Liver (tissue), 9 donors: ENCODE results near the gene DENND6A. TPM values are rescaled to one million over a fixed set of nuclear protein-coding genes. Genes with fewer than 3 reads are reported as not detected.

Experiments used
- DNase-seq: peaks from one replicate; pipeline ENCODE4 v3.0.0-alpha.2; 2017; ENCODE audit warnings: low spot score
- H3K27ac ChIP-seq, 2 donors: one replicate each; pipeline ENCODE4 v1.7.0; 2013; ENCODE audit warnings: inconsistent platforms in 2 of 2, low read length in 2 of 2, control low read depth in 1 of 2, low read depth in 1 of 2, mild to moderate bottlenecking in 1 of 2
- H3K27me3 ChIP-seq, 4 donors: one replicate each; pipeline versions ENCODE4 v1.6.1 to v1.7.0; 2013; ENCODE audit warnings: low read length in 3 of 4, inconsistent platforms in 1 of 4, mild to moderate bottlenecking in 1 of 4, moderate library complexity in 1 of 4; ENCODE audit not compliant: control insufficient read depth in 4 of 4, insufficient read depth in 4 of 4
- H3K36me3 ChIP-seq, 4 donors: one replicate each; pipeline versions ENCODE4 v1.6.1 to v1.7.0; 2013; ENCODE audit warnings: low read length in 3 of 4, mild to moderate bottlenecking in 3 of 4, low read depth in 1 of 4, moderate library complexity in 1 of 4; ENCODE audit not compliant: control insufficient read depth in 4 of 4, insufficient read depth in 3 of 4
- H3K4me1 ChIP-seq, 4 donors: one replicate each; pipeline versions ENCODE4 v1.6.1 to v1.7.0; 2013; ENCODE audit warnings: low read length in 3 of 4, mild to moderate bottlenecking in 3 of 4, moderate library complexity in 1 of 4; ENCODE audit not compliant: control insufficient read depth in 4 of 4, insufficient read depth in 4 of 4
- H3K4me3 ChIP-seq, 3 donors: one replicate each; pipeline versions ENCODE4 v1.6.1 to v1.7.0; 2013; ENCODE audit warnings: low read length in 3 of 3, control low read depth in 1 of 3, low read depth in 1 of 3, mild to moderate bottlenecking in 1 of 3
- H3K9ac ChIP-seq, 2 donors: one replicate each; pipeline ENCODE4 v1.7.0; 2013; ENCODE audit warnings: low read length in 2 of 2, mild to moderate bottlenecking in 2 of 2, moderate library complexity in 2 of 2, control low read depth in 1 of 2, low read depth in 1 of 2
- H3K9me3 ChIP-seq, 4 donors: one replicate each; pipeline versions ENCODE4 v1.6.1 to v1.7.0; 2013; ENCODE audit warnings: low read length in 3 of 4; ENCODE audit not compliant: control insufficient read depth in 4 of 4
- EGR1 ChIP-seq, 2 donors: IDR thresholded peaks; 2 replicates each; pipeline ENCODE4 v1.6.1; 2016 to 2018; ENCODE audit warnings: antibody characterized with exemption in 2 of 2, low read depth in 2 of 2
- FOXA1 ChIP-seq: IDR thresholded peaks from 2 replicates; pipeline ENCODE4 v1.6.1; 2016; ENCODE audit warnings: antibody characterized with exemption
- FOXA2 ChIP-seq: IDR thresholded peaks from 2 replicates; pipeline ENCODE4 v1.6.1; 2016; ENCODE audit warnings: antibody characterized with exemption
- HNF4G ChIP-seq: IDR thresholded peaks from 2 replicates; pipeline ENCODE4 v1.6.1; 2016; ENCODE audit warnings: antibody characterized with exemption
- JUND ChIP-seq, 2 donors: IDR thresholded peaks; 2 replicates each; pipeline ENCODE4 v1.6.1; 2016; ENCODE audit warnings: antibody characterized with exemption in 2 of 2
- NR2F2 ChIP-seq: IDR thresholded peaks from 2 replicates; pipeline ENCODE4 v1.6.1; 2016; ENCODE audit warnings: antibody characterized with exemption
- RAD21 ChIP-seq, 2 donors: IDR thresholded peaks; 2 replicates each; pipeline ENCODE4 v1.6.1; 2016; ENCODE audit warnings: antibody characterized with exemption in 2 of 2, mild to moderate bottlenecking in 2 of 2
- RXRA ChIP-seq, 2 donors: IDR thresholded peaks; 2 replicates each; pipeline ENCODE4 v1.6.1; 2017 to 2018; ENCODE audit warnings: antibody characterized with exemption in 2 of 2, mild to moderate bottlenecking in 1 of 2
- YY1 ChIP-seq: IDR thresholded peaks from 2 replicates; pipeline ENCODE4 v1.6.1; 2016; ENCODE audit warnings: antibody characterized with exemption, mild to moderate bottlenecking
- WGBS: extraction: QIAGEN DNeasy Blood & Tissue Kit; methylation state at CpG from one replicate; pipeline ENCODE4 v1.1.7; 2013; 5-methylcytosine and 5-hydroxymethylcytosine counted together
- polyA plus RNA-seq, 2 donors: library from polyadenylated mRNA; stranded (reverse) in 1 of 2; unstranded in 1 of 2; fragments of 200-250 nt in 1 of 2; fragments of >200 nt in 1 of 2; fragmentation: Nextera tagmentation in 1 of 2; extraction: Ambion mirVana in 1 of 2; gene quantifications; one replicate each; pipeline versions ENCODE4 v1.2.1 to v1.2.3, GENCODE V29; 2013 to 2015
- total RNA-seq, 2 donors: library from RNA; depleted of rRNA; stranded (reverse); fragments of >200 nt; gene quantifications; one replicate each; pipeline ENCODE4 v1.2.3, GENCODE V29; 2014
- TF ChIP-seq, protein P1 (sequence below): fragments of 150-350 bp; IDR thresholded peaks from 2 replicates; pipeline ENCODE4 v1.5.1; 2017; ENCODE audit warnings: improper control_type of control experiment, low read depth, low read length; ENCODE audit not compliant: missing input control
- TF ChIP-seq, protein P2 (sequence below): IDR thresholded peaks from 2 replicates; pipeline ENCODE4 v1.6.1; 2016; ENCODE audit warnings: antibody characterized with exemption, mild to moderate bottlenecking
- TF ChIP-seq, protein P3 (sequence below): IDR thresholded peaks from 2 replicates; pipeline ENCODE4 v1.6.1; 2016; ENCODE audit warnings: antibody characterized with exemption
- TF ChIP-seq, protein P4 (sequence below): IDR thresholded peaks from 2 replicates; pipeline ENCODE4 v1.6.1; 2016; ENCODE audit warnings: antibody characterized with exemption
- TF ChIP-seq, protein P5 (sequence below): IDR thresholded peaks from 2 replicates; pipeline ENCODE4 v1.6.1; 2016; ENCODE audit warnings: antibody characterized with exemption
- donor health status: healthy.
- donor health status: healthy.
- donor health status: healthy.
- donor health status: healthy.
- donor health status: healthy.

The DENND6A gene
- total and polyA plus RNA-seq, 4 donors, result 3.1 to 12.2 (median 8.1) TPM

DNA sequence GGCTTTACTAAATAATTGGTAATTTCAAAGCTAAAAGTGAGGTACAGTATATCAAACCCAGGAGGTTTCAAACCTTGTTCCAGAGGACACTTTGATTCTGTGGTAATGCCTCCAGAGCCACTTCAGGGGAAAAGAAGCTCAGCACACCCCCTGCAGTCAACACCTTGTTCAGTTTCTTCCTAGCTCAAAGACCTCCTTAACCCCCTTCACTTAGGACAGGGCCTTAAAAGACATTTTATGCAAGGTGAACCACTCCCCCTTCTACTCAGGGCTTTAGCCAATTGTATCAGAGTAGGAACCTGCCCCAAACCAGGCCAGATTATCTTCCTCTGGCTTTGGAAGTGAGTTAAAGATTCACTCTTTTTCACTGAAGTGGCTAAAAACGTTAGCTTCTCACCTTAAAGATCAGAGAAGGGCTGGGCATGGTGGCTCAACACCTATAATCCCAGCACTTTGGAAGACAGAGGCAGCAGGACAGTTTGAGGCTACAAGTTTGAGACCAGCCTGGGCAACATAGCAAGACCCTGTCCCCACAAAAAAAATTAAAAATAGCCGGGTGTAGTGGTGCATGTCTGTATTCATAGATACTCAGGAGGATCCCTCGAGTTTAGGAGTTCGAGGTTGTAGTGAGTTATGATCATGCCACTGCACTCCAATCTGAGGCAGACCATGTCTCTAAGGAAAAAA is 3.4 kb downstream of the DENND6A start:
- Histone ChIP-seq H3K4me1 (peaks cover 0 to 11% (median 4%) of the 10 kb centered on the region in 4 donors), H3K36me3 (no peaks in the 10 kb centered on the region), H3K9ac (no peak overlapping the region), H3K27ac (no peak overlapping the region), H3K9me3 (no peaks in the 10 kb centered on the region), H3K27me3 (no peaks in the 10 kb centered on the region), H3K4me3 (no peak overlapping the region)
- DNase-seq, result no peak
- TF ChIP-seq RXRA (IDR thresholded peaks at IDR 0.05), result no peak
- TF ChIP-seq RAD21 (IDR thresholded peaks at IDR 0.05), result no peak
- TF ChIP-seq EGR1 (IDR thresholded peaks at IDR 0.05; ENCODE audit: low read depth in 2 of 2), result no peak
- no peak for TF ChIP-seq FOXA2
- 81% methylated on average over 4 of the region's 4 CpGs for WGBS

DNA sequence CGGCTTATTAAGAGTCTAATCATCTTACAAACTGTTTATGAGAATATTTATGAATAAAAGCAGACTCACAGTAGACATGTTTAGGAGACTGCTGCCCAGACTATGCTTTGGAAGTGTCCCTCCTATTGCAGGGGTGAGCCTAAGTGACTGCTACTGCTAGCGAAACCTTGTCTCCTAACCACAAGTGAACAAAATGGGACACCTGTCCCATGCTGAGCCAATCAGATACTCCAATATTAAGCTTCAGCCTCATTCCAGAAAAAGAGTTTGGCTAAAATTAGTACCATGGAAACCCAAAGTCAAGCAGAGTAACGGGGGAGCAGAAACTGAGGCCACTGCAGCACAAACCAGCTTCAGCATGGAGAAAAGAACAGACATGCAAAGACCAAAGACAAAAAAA is 4.6 kb downstream of the DENND6A start:
- peaks cover 0 to 11% (median 4%) of the 10 kb centered on the region in 4 donors for H3K4me1 ChIP-seq
- WGBS, result 95% methylated on average over 3 of the region's 3 CpGs

DNA sequence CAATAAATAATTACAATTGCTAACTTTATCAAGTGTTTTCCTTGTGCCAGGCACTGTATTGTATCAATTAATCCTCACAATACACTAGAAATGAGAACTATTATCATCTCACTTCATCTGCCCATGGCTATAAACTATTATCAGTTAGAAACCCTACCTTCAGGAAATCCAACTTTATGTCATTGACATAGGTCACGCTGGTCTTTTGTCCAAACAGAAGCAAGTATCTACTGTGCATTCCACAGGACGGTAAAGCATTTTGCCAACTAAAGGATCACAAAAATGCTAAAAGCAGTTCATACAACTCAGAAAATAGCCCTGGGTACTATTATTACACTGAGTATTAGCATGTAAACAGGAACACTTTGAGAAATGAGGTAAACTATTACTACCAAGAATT is 9.6 kb downstream of the DENND6A start:
- no peak for DNase-seq
- 84% methylated on average over 2 of the region's 2 CpGs for WGBS
- no peak overlapping the region for H3K4me3 ChIP-seq
- H3K27ac ChIP-seq, result no peak overlapping the region
- H3K9me3 ChIP-seq, result no peaks in the 10 kb centered on the region
- H3K4me1 ChIP-seq, result peaks cover 0 to 3% (median 0%) of the 10 kb centered on the region in 4 donors
- no peak overlapping the region for H3K9ac ChIP-seq
- H3K27me3 ChIP-seq, result no peaks in the 10 kb centered on the region
- peaks cover 0 to 4% (median 0%) of the 10 kb centered on the region in 4 donors for H3K36me3 ChIP-seq
- TF ChIP-seq, protein P1, sequence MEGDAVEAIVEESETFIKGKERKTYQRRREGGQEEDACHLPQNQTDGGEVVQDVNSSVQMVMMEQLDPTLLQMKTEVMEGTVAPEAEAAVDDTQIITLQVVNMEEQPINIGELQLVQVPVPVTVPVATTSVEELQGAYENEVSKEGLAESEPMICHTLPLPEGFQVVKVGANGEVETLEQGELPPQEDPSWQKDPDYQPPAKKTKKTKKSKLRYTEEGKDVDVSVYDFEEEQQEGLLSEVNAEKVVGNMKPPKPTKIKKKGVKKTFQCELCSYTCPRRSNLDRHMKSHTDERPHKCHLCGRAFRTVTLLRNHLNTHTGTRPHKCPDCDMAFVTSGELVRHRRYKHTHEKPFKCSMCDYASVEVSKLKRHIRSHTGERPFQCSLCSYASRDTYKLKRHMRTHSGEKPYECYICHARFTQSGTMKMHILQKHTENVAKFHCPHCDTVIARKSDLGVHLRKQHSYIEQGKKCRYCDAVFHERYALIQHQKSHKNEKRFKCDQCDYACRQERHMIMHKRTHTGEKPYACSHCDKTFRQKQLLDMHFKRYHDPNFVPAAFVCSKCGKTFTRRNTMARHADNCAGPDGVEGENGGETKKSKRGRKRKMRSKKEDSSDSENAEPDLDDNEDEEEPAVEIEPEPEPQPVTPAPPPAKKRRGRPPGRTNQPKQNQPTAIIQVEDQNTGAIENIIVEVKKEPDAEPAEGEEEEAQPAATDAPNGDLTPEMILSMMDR, result no peak
- TF ChIP-seq, protein P2, sequence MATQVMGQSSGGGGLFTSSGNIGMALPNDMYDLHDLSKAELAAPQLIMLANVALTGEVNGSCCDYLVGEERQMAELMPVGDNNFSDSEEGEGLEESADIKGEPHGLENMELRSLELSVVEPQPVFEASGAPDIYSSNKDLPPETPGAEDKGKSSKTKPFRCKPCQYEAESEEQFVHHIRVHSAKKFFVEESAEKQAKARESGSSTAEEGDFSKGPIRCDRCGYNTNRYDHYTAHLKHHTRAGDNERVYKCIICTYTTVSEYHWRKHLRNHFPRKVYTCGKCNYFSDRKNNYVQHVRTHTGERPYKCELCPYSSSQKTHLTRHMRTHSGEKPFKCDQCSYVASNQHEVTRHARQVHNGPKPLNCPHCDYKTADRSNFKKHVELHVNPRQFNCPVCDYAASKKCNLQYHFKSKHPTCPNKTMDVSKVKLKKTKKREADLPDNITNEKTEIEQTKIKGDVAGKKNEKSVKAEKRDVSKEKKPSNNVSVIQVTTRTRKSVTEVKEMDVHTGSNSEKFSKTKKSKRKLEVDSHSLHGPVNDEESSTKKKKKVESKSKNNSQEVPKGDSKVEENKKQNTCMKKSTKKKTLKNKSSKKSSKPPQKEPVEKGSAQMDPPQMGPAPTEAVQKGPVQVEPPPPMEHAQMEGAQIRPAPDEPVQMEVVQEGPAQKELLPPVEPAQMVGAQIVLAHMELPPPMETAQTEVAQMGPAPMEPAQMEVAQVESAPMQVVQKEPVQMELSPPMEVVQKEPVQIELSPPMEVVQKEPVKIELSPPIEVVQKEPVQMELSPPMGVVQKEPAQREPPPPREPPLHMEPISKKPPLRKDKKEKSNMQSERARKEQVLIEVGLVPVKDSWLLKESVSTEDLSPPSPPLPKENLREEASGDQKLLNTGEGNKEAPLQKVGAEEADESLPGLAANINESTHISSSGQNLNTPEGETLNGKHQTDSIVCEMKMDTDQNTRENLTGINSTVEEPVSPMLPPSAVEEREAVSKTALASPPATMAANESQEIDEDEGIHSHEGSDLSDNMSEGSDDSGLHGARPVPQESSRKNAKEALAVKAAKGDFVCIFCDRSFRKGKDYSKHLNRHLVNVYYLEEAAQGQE, result no peak
- no peak for TF ChIP-seq FOXA1
- TF ChIP-seq, protein P3, sequence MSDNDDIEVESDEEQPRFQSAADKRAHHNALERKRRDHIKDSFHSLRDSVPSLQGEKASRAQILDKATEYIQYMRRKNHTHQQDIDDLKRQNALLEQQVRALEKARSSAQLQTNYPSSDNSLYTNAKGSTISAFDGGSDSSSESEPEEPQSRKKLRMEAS, result no peak
- TF ChIP-seq FOXA2, result no peak
- TF ChIP-seq YY1, result no peak
- TF ChIP-seq, protein P4, sequence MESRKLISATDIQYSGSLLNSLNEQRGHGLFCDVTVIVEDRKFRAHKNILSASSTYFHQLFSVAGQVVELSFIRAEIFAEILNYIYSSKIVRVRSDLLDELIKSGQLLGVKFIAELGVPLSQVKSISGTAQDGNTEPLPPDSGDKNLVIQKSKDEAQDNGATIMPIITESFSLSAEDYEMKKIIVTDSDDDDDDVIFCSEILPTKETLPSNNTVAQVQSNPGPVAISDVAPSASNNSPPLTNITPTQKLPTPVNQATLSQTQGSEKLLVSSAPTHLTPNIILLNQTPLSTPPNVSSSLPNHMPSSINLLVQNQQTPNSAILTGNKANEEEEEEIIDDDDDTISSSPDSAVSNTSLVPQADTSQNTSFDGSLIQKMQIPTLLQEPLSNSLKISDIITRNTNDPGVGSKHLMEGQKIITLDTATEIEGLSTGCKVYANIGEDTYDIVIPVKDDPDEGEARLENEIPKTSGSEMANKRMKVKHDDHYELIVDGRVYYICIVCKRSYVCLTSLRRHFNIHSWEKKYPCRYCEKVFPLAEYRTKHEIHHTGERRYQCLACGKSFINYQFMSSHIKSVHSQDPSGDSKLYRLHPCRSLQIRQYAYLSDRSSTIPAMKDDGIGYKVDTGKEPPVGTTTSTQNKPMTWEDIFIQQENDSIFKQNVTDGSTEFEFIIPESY, result no peak
- no peak for TF ChIP-seq HNF4G
- TF ChIP-seq RXRA (IDR thresholded peaks at IDR 0.05), result no peak
- no peak for TF ChIP-seq JUND (IDR thresholded peaks at IDR 0.05)
- no peak for TF ChIP-seq NR2F2
- TF ChIP-seq RAD21 (IDR thresholded peaks at IDR 0.05), result no peak

More for the DNA sequence above, 4.6 kb downstream of the DENND6A start:
- H3K4me3 ChIP-seq, result no peak overlapping the region
- no peak for DNase-seq
- no peaks in the 10 kb centered on the region for H3K36me3 ChIP-seq
- no peaks in the 10 kb centered on the region for H3K27me3 ChIP-seq
- no peak overlapping the region for H3K9ac ChIP-seq
- no peak overlapping the region for H3K27ac ChIP-seq
- TF ChIP-seq, protein P3, result no peak
- TF ChIP-seq, protein P5, sequence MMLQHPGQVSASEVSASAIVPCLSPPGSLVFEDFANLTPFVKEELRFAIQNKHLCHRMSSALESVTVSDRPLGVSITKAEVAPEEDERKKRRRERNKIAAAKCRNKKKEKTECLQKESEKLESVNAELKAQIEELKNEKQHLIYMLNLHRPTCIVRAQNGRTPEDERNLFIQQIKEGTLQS, result no peak
- TF ChIP-seq, protein P1, result no peak
- no peaks in the 10 kb centered on the region for H3K9me3 ChIP-seq
